OCI-LY3 (cell line): Measurements from ENCODE around the gene AP3S1.
"Not testable (repeated sequence)": the region's sequence is repeated elsewhere in the genome, so short reads cannot be mapped to it uniquely, and the experiment has no call there.

Experiments used
- H2AFZ ChIP-seq: fragments of 200-600, 300-600 bp; shearing (Covaris generic); 2 replicates; pipeline ENCODE4 v1.6.0; 2014; ENCODE audit warnings: antibody characterized with exemption, low read depth, low read length
- H3K27ac ChIP-seq: fragments of 200-600, 300-600 bp; sonication (generic); 2 replicates; pipeline ENCODE4 v1.5.1; 2014; ENCODE audit warnings: mild to moderate bottlenecking, low read length, moderate library complexity, mixed read lengths
- H3K27me3 ChIP-seq: fragments of 200-600, 300-600 bp; sonication (generic); 2 replicates; pipeline ENCODE4 v1.6.1; 2014; ENCODE audit warnings: low read depth, low read length, mixed read lengths
- H3K36me3 ChIP-seq: fragments of 200-600, 300-600 bp; sonication (generic); replicated peaks from 2 replicates; pipeline ENCODE3; 2014; ENCODE audit warnings: low read depth, low read length, mixed read lengths
- H3K4me1 ChIP-seq: fragments of 300-600, 200-600 bp; sonication (generic); 2 replicates; pipeline ENCODE4 v1.6.1; 2014; ENCODE audit warnings: low read length, mixed read lengths
- H3K4me2 ChIP-seq: fragments of 200-600, 300-600 bp; sonication (generic); 2 replicates; pipeline ENCODE4 v1.6.1; 2014; ENCODE audit warnings: low read length, mixed read lengths
- H3K4me3 ChIP-seq: fragments of 300-600, 200-600 bp; sonication (generic); 2 replicates; pipeline ENCODE4 v1.5.1; 2014; ENCODE audit warnings: antibody characterized with exemption, mild to moderate bottlenecking, low read length, moderate library complexity
- H3K79me2 ChIP-seq: fragments of 300-600, 200-600 bp; shearing (Covaris generic); 2 replicates; pipeline ENCODE4 v1.6.1; 2014; ENCODE audit warnings: mild to moderate bottlenecking, low read length, mixed read lengths
- H3K9ac ChIP-seq: fragments of 300-600, 200-600 bp; shearing (Covaris generic); 2 replicates; pipeline ENCODE4 v1.6.0; 2014; ENCODE audit warnings: mild to moderate bottlenecking, low read length, moderate library complexity
- H3K9me3 ChIP-seq: fragments of 200-600, 300-600 bp; shearing (Covaris generic); 2 replicates; pipeline ENCODE4 v1.6.1; 2014; ENCODE audit warnings: low read length, mixed read lengths; ENCODE audit not compliant: insufficient read depth
- H4K20me1 ChIP-seq: fragments of 200-600, 300-600 bp; sonication (generic); 2 replicates; pipeline ENCODE4 v1.6.1; 2016; ENCODE audit warnings: low read length, mixed read lengths; ENCODE audit not compliant: insufficient read depth
- CTCF ChIP-seq: fragments of 200-600, 300-600 bp; sonication (generic); IDR thresholded peaks from 2 replicates; pipeline ENCODE4 v1.5.1; 2014; ENCODE audit warnings: antibody characterized with exemption, low read length, low read depth
- EZH2phosphoT487 ChIP-seq: fragments of 200-600 bp; shearing (Covaris generic); IDR thresholded peaks from 2 replicates; pipeline ENCODE4 v1.6.1; 2018; ENCODE audit warnings: antibody characterized with exemption, mixed run types, low read depth

AP3S1 gene

GRCh38 chr5:115872447-115872846 lies 30.7 kb downstream of the AP3S1 start:
- Histone ChIP-seq H3K27ac (no peak overlapping the region), H3K4me2 (no peak overlapping the region), H3K9ac (no peak overlapping the region), H2AFZ (no peak overlapping the region), H3K36me3 (peaks cover 18% of the 10 kb centered on the region), H3K9me3 (no peaks in the 10 kb centered on the region), H3K27me3 (no peaks in the 10 kb centered on the region), H4K20me1 (no peaks in the 10 kb centered on the region), H3K4me3 (no peak overlapping the region), H3K4me1 (no peaks in the 10 kb centered on the region), H3K79me2 (no peaks in the 10 kb centered on the region)
- TF ChIP-seq EZH2phosphoT487 (no peak), CTCF (no peak)

DNA sequence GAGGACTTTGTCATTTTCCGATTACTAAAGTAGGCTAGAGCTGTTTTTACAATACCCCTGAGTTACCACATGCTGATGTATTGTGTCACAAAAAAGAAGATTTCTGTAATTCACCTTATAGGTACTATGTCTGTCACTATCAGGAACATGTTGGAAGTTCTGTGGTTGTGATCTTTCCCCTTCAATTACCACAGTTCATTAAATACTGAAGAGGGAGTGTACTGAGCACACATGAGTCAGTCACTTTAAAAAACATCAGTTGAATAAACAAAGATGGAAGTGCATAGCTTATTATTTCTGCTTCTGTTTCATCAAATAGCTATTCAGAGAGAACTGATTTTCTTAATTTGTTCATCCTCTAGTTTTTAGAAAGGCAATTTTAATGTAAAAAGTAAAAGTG lies 31.7 kb downstream of the AP3S1 start:
- Histone ChIP-seq H3K79me2 (no peaks in the 10 kb centered on the region), H3K27ac (no peak overlapping the region)

GRCh38 chr5:115875447-115875846 lies 33.7 kb downstream of the AP3S1 start:
- H3K27ac ChIP-seq = no peak overlapping the region
- no peak overlapping the region for H3K4me2 ChIP-seq
- no peaks in the 10 kb centered on the region for H4K20me1 ChIP-seq
- H3K79me2 ChIP-seq = no peaks in the 10 kb centered on the region
- peaks cover 13% of the 10 kb centered on the region for H3K36me3 ChIP-seq
- no peaks in the 10 kb centered on the region for H3K27me3 ChIP-seq
- no peak for TF ChIP-seq CTCF
- no peak for TF ChIP-seq EZH2phosphoT487
- H3K4me3 ChIP-seq = no peak overlapping the region
- H3K9me3 ChIP-seq = no peaks in the 10 kb centered on the region
- H2AFZ ChIP-seq = no peak overlapping the region
- no peaks in the 10 kb centered on the region for H3K4me1 ChIP-seq
- H3K9ac ChIP-seq = no peak overlapping the region

More for the DNA sequence above, 31.7 kb downstream of the AP3S1 start:
- H3K36me3 ChIP-seq = peaks cover 18% of the 10 kb centered on the region
- H3K4me3 ChIP-seq = no peak overlapping the region
- TF ChIP-seq CTCF (no peak), EZH2phosphoT487 (no peak)
- no peak overlapping the region for H3K9ac ChIP-seq
- no peak overlapping the region for H3K4me2 ChIP-seq
- H3K4me1 ChIP-seq = no peaks in the 10 kb centered on the region
- H3K27me3 ChIP-seq = no peaks in the 10 kb centered on the region
- no peak overlapping the region for H2AFZ ChIP-seq
- no peaks in the 10 kb centered on the region for H3K9me3 ChIP-seq
- no peaks in the 10 kb centered on the region for H4K20me1 ChIP-seq

DNA sequence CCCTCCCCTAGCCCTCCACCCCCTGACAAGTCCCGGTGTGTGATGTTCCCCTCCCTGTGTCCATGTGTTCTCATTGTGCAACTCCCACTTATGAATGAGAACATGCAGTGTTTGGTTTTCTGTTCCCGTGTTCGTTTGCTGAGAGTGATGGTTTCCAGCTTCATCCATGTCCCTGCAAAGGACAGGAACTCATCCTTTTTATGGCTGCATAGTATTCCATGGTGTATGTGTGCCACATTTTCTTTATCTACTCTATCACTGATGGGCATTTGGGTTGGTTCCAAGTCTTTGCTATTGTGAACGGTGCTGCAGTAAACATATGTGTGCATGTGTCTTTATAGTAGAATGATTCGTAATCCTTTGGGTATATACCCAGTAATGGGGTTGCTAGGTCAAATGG lies 35.6 kb downstream of the AP3S1 start:
- H3K4me1 ChIP-seq, H3K4me3 ChIP-seq, H3K79me2 ChIP-seq, H3K9ac ChIP-seq, H3K4me2 ChIP-seq, H3K27me3 ChIP-seq, H3K9me3 ChIP-seq, H3K27ac ChIP-seq, H3K36me3 ChIP-seq, H2AFZ ChIP-seq, H4K20me1 ChIP-seq: not testable (repeated sequence)

- H3K79me2 ChIP-seq, H3K36me3 ChIP-seq, H3K4me1 ChIP-seq: not testable (repeated sequence)
Observed at GRCh38 chr5:115882434-115882833, 40.7 kb downstream of the AP3S1 start.

More at GRCh38 chr5:115882434-115882833, 40.7 kb downstream of the AP3S1 start:
- not testable (repeated sequence) for H3K9me3 ChIP-seq, H3K27ac ChIP-seq, H2AFZ ChIP-seq, H3K4me2 ChIP-seq, H4K20me1 ChIP-seq, H3K4me3 ChIP-seq, H3K9ac ChIP-seq, H3K27me3 ChIP-seq
